ENCODE results near the gene TCF20.

Gene TCF20

DNA sequence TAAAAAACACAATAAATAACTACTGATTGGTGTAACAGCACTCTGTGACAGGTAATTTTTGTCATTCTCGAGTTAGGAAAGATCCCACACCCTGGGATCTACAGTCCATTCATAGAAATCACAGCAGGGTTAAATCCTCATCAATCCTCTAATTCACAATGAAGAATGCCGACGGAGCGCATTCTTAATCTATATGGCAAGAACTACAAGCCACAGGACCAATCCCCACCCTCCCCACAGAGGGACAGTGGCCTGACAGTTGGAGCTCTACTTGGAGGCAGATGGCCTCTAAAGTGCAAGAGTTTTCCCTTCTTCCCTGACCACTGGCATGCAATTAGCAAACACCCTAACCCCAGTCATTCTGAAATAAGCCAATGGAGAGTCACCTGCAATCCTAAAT is 34.2 kb downstream of the TCF20 start:
- Histone ChIP-seq H3K79me2 (peaks cover 43% of the 10 kb centered on the region), H2AFZ (no peak overlapping the region), H3K4me2 (ENCODE audit: low read length) (no peak overlapping the region), H3K27ac (no peak overlapping the region), H3K9ac (no peak overlapping the region), H3K9me3 (ENCODE audit: control insufficient read depth, low read length) (no peaks in the 10 kb centered on the region), H3K4me1 (no peaks in the 10 kb centered on the region), H3K4me3 (ENCODE audit: low read depth, low read length) (no peak overlapping the region), H3K36me3 (ENCODE audit: control insufficient read depth, insufficient read depth, low read length) (no peaks in the 10 kb centered on the region), H3K27me3 (ENCODE audit: control insufficient read depth, insufficient read depth, low read length) (no peaks in the 10 kb centered on the region)
- TF ChIP-seq, protein P1, sequence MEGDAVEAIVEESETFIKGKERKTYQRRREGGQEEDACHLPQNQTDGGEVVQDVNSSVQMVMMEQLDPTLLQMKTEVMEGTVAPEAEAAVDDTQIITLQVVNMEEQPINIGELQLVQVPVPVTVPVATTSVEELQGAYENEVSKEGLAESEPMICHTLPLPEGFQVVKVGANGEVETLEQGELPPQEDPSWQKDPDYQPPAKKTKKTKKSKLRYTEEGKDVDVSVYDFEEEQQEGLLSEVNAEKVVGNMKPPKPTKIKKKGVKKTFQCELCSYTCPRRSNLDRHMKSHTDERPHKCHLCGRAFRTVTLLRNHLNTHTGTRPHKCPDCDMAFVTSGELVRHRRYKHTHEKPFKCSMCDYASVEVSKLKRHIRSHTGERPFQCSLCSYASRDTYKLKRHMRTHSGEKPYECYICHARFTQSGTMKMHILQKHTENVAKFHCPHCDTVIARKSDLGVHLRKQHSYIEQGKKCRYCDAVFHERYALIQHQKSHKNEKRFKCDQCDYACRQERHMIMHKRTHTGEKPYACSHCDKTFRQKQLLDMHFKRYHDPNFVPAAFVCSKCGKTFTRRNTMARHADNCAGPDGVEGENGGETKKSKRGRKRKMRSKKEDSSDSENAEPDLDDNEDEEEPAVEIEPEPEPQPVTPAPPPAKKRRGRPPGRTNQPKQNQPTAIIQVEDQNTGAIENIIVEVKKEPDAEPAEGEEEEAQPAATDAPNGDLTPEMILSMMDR (IDR thresholded peaks at IDR 0.05), result no peak

DNA sequence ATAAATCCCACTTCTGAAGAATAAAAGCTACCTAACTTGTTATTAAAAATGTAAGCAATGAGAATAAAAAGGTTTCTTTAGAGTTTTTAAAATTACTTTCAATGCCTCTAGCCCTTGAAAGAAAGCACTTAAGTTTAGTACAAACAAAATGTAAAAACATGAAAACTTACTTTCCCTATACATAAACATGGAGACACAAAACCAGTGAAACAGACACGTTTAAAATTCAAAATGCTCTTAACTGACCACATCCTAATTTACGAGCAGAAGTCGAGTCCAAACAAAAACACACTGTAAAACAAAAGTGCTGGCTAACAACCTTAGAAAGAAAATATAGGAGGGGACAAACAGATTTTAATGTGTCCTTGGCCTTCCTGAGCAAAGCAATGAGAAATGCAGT is 36.6 kb downstream of the TCF20 start:
- H3K4me1 ChIP-seq, result no peaks in the 10 kb centered on the region
- no peaks in the 10 kb centered on the region for H3K9me3 ChIP-seq (ENCODE audit: control insufficient read depth, low read length)
- H3K27ac ChIP-seq, result no peak overlapping the region
- no peak overlapping the region for H3K4me3 ChIP-seq (ENCODE audit: low read depth, low read length)
- H3K36me3 ChIP-seq (ENCODE audit: control insufficient read depth, insufficient read depth, low read length), result no peaks in the 10 kb centered on the region
- TF ChIP-seq, protein P1 (IDR thresholded peaks at IDR 0.05), result no peak
- H3K79me2 ChIP-seq, result peaks cover 38% of the 10 kb centered on the region
- H3K4me2 ChIP-seq (ENCODE audit: low read length), result no peak overlapping the region
- no peak overlapping the region for H2AFZ ChIP-seq
- no peak overlapping the region for H3K9ac ChIP-seq
- H3K27me3 ChIP-seq (ENCODE audit: control insufficient read depth, insufficient read depth, low read length), result no peaks in the 10 kb centered on the region

DNA sequence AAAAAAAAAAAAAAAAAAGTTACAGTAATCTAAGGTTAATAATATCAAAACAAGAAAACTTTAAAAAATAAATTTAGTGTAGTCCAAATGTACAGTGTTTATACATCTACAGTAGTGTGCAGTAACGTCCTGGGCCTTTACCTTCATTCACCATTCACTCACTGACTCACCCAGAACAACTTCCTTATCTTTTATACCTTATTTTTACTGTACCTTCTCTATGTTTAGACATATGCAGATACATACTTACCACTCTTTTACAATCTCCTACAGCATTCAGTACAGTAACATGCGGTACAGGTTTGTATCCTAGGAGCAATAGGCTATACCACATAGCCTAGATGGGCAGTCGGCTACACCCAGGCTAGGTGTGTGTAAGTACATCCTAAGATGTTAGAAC is 38.5 kb downstream of the TCF20 start:
- H3K9ac ChIP-seq, result no peak overlapping the region
- H3K36me3 ChIP-seq (ENCODE audit: control insufficient read depth, insufficient read depth, low read length), result no peaks in the 10 kb centered on the region
- H3K27me3 ChIP-seq (ENCODE audit: control insufficient read depth, insufficient read depth, low read length), result no peaks in the 10 kb centered on the region
- no peak overlapping the region for H3K4me2 ChIP-seq (ENCODE audit: low read length)
- H2AFZ ChIP-seq, result no peak overlapping the region
- no peak overlapping the region for H3K4me3 ChIP-seq (ENCODE audit: low read depth, low read length)
- H3K27ac ChIP-seq, result no peak overlapping the region
- H3K79me2 ChIP-seq, result peaks cover 25% of the 10 kb centered on the region
- peaks cover 4% of the 10 kb centered on the region for H3K4me1 ChIP-seq
- TF ChIP-seq, protein P1 (IDR thresholded peaks at IDR 0.05), result no peak
- no peaks in the 10 kb centered on the region for H3K9me3 ChIP-seq (ENCODE audit: control insufficient read depth, low read length)

DNA sequence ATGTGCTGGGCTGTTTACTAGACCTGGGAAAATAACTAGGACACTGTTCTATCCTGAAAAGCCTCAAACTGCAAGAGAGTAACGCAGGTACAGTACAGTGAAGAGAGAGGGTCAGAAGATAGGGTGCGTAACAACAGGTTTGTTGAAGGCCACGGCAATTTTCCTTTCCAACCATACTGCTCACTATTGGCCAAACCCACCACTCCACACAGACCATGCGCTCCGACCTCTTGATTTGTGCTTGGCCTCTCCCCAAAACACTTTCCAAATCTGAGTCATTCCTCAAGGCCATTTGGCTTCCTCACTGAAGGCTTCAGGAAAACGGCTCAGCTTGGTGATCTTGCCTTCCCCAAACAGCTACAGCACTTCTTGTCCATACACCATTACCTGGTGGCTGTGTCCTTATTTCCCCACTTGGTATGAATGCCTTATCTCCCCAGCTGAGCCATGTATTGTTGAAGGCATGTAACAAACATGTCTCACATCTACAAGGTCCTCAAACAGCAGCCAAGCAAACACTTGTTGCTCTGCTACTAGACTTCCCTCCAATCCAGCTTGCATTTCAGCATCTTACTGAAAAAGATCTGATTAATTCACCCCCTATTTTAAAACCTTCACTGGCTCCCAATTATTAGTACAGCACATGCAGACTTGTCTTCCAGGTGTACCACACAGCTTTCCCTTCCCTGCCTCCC is 40.9 kb downstream of the TCF20 start:
- TF ChIP-seq, protein P1 (IDR thresholded peaks at IDR 0.05), result no peak
- no peak overlapping the region for H3K4me2 ChIP-seq (ENCODE audit: low read length)
- no peaks in the 10 kb centered on the region for H3K27me3 ChIP-seq (ENCODE audit: control insufficient read depth, insufficient read depth, low read length)
- no peak overlapping the region for H3K9ac ChIP-seq
- H3K4me3 ChIP-seq (ENCODE audit: low read depth, low read length), result no peak overlapping the region
- peaks cover 4% of the 10 kb centered on the region for H3K4me1 ChIP-seq
- H3K9me3 ChIP-seq (ENCODE audit: control insufficient read depth, low read length), result no peaks in the 10 kb centered on the region
- peaks cover 22% of the 10 kb centered on the region for H3K79me2 ChIP-seq
- H3K36me3 ChIP-seq (ENCODE audit: control insufficient read depth, insufficient read depth, low read length), result no peaks in the 10 kb centered on the region
- no peak overlapping the region for H3K27ac ChIP-seq
- no peak overlapping the region for H2AFZ ChIP-seq

DNA sequence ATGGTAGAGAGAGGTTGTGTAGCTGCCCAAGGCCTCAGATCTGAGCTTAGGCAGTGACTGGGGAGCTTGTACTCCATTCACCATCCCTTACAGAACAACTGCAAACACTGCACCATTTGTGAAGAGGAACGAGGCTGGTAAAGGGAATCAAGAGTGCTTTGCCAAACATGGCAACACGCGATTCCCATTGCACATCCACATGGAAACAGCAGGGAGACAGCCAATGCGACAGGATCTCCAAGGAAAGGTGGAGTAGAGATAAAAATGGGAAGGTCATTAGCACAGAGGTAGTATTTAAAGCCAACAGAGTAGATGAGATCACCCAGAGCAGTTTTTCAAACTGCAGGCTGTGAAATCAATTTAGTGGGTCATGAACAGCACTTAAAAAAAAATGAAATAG is 42.0 kb downstream of the TCF20 start:
- peaks cover 21% of the 10 kb centered on the region for H3K79me2 ChIP-seq
- no peak overlapping the region for H3K9ac ChIP-seq
- peaks cover 4% of the 10 kb centered on the region for H3K4me1 ChIP-seq
- no peaks in the 10 kb centered on the region for H3K36me3 ChIP-seq (ENCODE audit: control insufficient read depth, insufficient read depth, low read length)
- no peak overlapping the region for H3K4me3 ChIP-seq (ENCODE audit: low read depth, low read length)
- H3K9me3 ChIP-seq (ENCODE audit: control insufficient read depth, low read length), result no peaks in the 10 kb centered on the region
- TF ChIP-seq, protein P1 (IDR thresholded peaks at IDR 0.05), result no peak
- H3K4me2 ChIP-seq (ENCODE audit: low read length), result no peak overlapping the region
- H2AFZ ChIP-seq, result no peak overlapping the region
- no peaks in the 10 kb centered on the region for H3K27me3 ChIP-seq (ENCODE audit: control insufficient read depth, insufficient read depth, low read length)
- H3K27ac ChIP-seq, result no peak overlapping the region

Data from parathyroid adenoma (tissue), 2 donors.